HepG2 (cell line): ENCODE results near the gene LAMTOR3.

Experiments used
- E2F1 ChIP-seq: sonication (generic); formaldehyde crosslinking; IDR thresholded peaks from 2 replicates; pipeline ENCODE4 v1.5.0; 2020; ENCODE audit warnings: missing genetic modification reagents
- FOXM1 ChIP-seq: sonication (generic); formaldehyde crosslinking; IDR thresholded peaks from 2 replicates; pipeline ENCODE4 v1.5.0; 2020; ENCODE audit warnings: missing genetic modification reagents
- NFIC ChIP-seq: IDR thresholded peaks from 2 replicates; pipeline ENCODE4 v1.6.1; 2012; ENCODE audit warnings: mild to moderate bottlenecking, low read length, inconsistent platforms
- NR2C2 ChIP-seq: sonication (generic); formaldehyde crosslinking; IDR thresholded peaks from 2 replicates; pipeline ENCODE4 v1.4.0; 2020; ENCODE audit warnings: missing genetic modification reagents, mild to moderate bottlenecking, moderate library complexity, borderline replicate concordance
- POLR2A ChIP-seq, 2 experiments: IDR thresholded peaks; 2 replicates each; pipeline ENCODE4 v1.6.1; 2011; ENCODE audit warnings: low read depth in 2 of 2, low read length in 2 of 2, mild to moderate bottlenecking in 1 of 2, moderate library complexity in 1 of 2; ENCODE audit not compliant: insufficient read depth in 1 of 2
- TARDBP ChIP-seq: sonication (generic); formaldehyde crosslinking; IDR thresholded peaks from 2 replicates; pipeline ENCODE4 v1.8.0; 2022; ENCODE audit warnings: mild to moderate bottlenecking, missing genetic modification reagents
- ZNF124 ChIP-seq: sonication (generic); formaldehyde crosslinking; IDR thresholded peaks from 2 replicates; pipeline ENCODE4 v1.4.0; 2020; ENCODE audit warnings: missing genetic modification reagents
- ZNF383 ChIP-seq: sonication (generic); formaldehyde crosslinking; IDR thresholded peaks from 2 replicates; pipeline ENCODE4 v1.4.0; 2020; ENCODE audit warnings: missing genetic modification reagents, mild to moderate bottlenecking, borderline replicate concordance
- ZNF850 ChIP-seq: sonication (generic); formaldehyde crosslinking; conservative IDR thresholded peaks from 2 replicates; pipeline ENCODE4 v1.9.0; 2021; ENCODE audit warnings: mild to moderate bottlenecking, missing genetic modification reagents

GRCh38 chr4:99868126-99868596 is 26.1 kb downstream of the LAMTOR3 start:
- TF ChIP-seq TARDBP (no peak), ZNF383 (no peak), POLR2A (IDR thresholded peaks at IDR 0.05; ENCODE audit: insufficient read depth in 1 of 2, low read depth in 2 of 2, low read length in 2 of 2) (no peak), E2F1 (CRISPR knock-in tag) (no peak), NFIC (no peak), ZNF850 (no peak), FOXM1 (CRISPR knock-in tag) (no peak), NR2C2 (CRISPR knock-in tag) (no peak), ZNF124 (CRISPR knock-in tag) (no peak)
